H9 (cell line): ENCODE data around the gene PLA2G2E. TPM values are rescaled to one million over a fixed set of nuclear protein-coding genes. Genes with fewer than 3 reads are reported as not detected.

Experiments
- DNase-seq: peaks from one replicate; pipeline ENCODE4 v3.0.0-alpha.2; 2017
- H2AFZ ChIP-seq: one replicate; pipeline ENCODE4 v1.6.1; 2013; ENCODE audit warnings: mild to moderate bottlenecking, low read length, control low read depth, moderate library complexity
- H2AK5ac ChIP-seq: 2 replicates; pipeline ENCODE4 v1.6.1; 2013; ENCODE audit warnings: low read length, control low read depth, mixed read lengths; ENCODE audit not compliant: insufficient read length
- H2BK120ac ChIP-seq: one replicate; pipeline ENCODE4 v1.6.1; 2013; ENCODE audit warnings: low read depth, mild to moderate bottlenecking, low read length, control low read depth, inconsistent platforms; ENCODE audit not compliant: poor library complexity, severe bottlenecking
- H2BK12ac ChIP-seq: 2 replicates; pipeline ENCODE4 v1.6.1; 2013; ENCODE audit warnings: low read length, control low read depth, mixed read lengths, low read depth; ENCODE audit not compliant: insufficient read length
- H2BK15ac ChIP-seq: 2 replicates; pipeline ENCODE4 v1.6.1; 2013; ENCODE audit warnings: low read depth, low read length, control low read depth
- H2BK20ac ChIP-seq: one replicate; pipeline ENCODE4 v1.6.1; 2013; ENCODE audit warnings: low read depth, mild to moderate bottlenecking, low read length, control low read depth, inconsistent platforms; ENCODE audit not compliant: poor library complexity, severe bottlenecking
- H2BK5ac ChIP-seq: 2 replicates; pipeline ENCODE4 v1.6.1; 2013; ENCODE audit warnings: low read length, control low read depth, mixed read lengths; ENCODE audit not compliant: insufficient read length
- H3K14ac ChIP-seq: 2 replicates; pipeline ENCODE4 v1.6.1; 2013; ENCODE audit warnings: low read length, control low read depth; ENCODE audit not compliant: insufficient read depth
- H3K18ac ChIP-seq: 2 replicates; pipeline ENCODE4 v1.6.1; 2013; ENCODE audit warnings: low read depth, mild to moderate bottlenecking, mixed read lengths, low read length, control low read depth; ENCODE audit not compliant: insufficient read length
- H3K23ac ChIP-seq: 2 replicates; pipeline ENCODE4 v1.6.1; 2013; ENCODE audit warnings: low read length, control low read depth, mixed read lengths, low read depth; ENCODE audit not compliant: insufficient read length
- H3K23me2 ChIP-seq: 2 replicates; pipeline ENCODE4 v1.6.1; 2013; ENCODE audit warnings: low read depth, mild to moderate bottlenecking, mixed read lengths, low read length, control low read depth; ENCODE audit not compliant: insufficient read length, poor library complexity, severe bottlenecking
- H3K27ac ChIP-seq: 2 replicates; pipeline ENCODE4 v1.5.1; 2013; ENCODE audit warnings: low read length, control low read depth, mixed read lengths, low read depth; ENCODE audit not compliant: insufficient read length
- H3K27me3 ChIP-seq: 2 replicates; pipeline ENCODE4 v1.6.1; 2013; ENCODE audit warnings: low read length, control low read depth, inconsistent platforms; ENCODE audit not compliant: insufficient read depth
- H3K4ac ChIP-seq: 2 replicates; pipeline ENCODE4 v1.6.1; 2013; ENCODE audit warnings: low read depth, mild to moderate bottlenecking, control low read depth, inconsistent platforms, low read length, moderate library complexity
- H3K4me1 ChIP-seq: 2 replicates; pipeline ENCODE4 v1.6.1; 2013; ENCODE audit warnings: low read length, control low read depth, inconsistent platforms; ENCODE audit not compliant: insufficient read depth
- H3K4me2 ChIP-seq: 2 replicates; pipeline ENCODE4 v1.6.1; 2013; ENCODE audit warnings: low read length, control low read depth, mixed read lengths; ENCODE audit not compliant: insufficient read length, insufficient read depth
- H3K56ac ChIP-seq: 2 replicates; pipeline ENCODE4 v1.6.1; 2013; ENCODE audit warnings: low read depth, mild to moderate bottlenecking, mixed read lengths, low read length, control low read depth; ENCODE audit not compliant: insufficient read length
- H3K79me1 ChIP-seq: 2 replicates; pipeline ENCODE4 v1.6.1; 2013; ENCODE audit warnings: low read depth, mild to moderate bottlenecking, moderate library complexity, low read length, control low read depth, inconsistent platforms; ENCODE audit not compliant: insufficient read depth, poor library complexity, severe bottlenecking
- H3K79me2 ChIP-seq: 2 replicates; pipeline ENCODE4 v1.6.1; 2013; ENCODE audit warnings: low read length, control low read depth, inconsistent platforms; ENCODE audit not compliant: insufficient read depth
- H3K9ac ChIP-seq: 2 replicates; pipeline ENCODE4 v1.6.1; 2013; ENCODE audit warnings: low read length, control low read depth, mixed read lengths; ENCODE audit not compliant: insufficient read length; ENCODE audit errors: extremely low read depth
- H3K9me3 ChIP-seq: one replicate; pipeline ENCODE4 v1.6.1; 2013; ENCODE audit warnings: low read depth, low read length, inconsistent platforms; ENCODE audit not compliant: control insufficient read depth
- H3T11ph ChIP-seq: one replicate; pipeline ENCODE4 v1.6.1; 2013; ENCODE audit warnings: mild to moderate bottlenecking, low read length, control low read depth, inconsistent platforms
- H4K20me1 ChIP-seq: one replicate; pipeline ENCODE4 v1.6.1; 2013; ENCODE audit not compliant: control insufficient read depth, insufficient read length, insufficient read depth
- H4K5ac ChIP-seq: 2 replicates; pipeline ENCODE4 v1.6.1; 2013; ENCODE audit warnings: low read depth, mild to moderate bottlenecking, mixed read lengths, low read length, control low read depth; ENCODE audit not compliant: insufficient read length
- H4K8ac ChIP-seq: replicated peaks from 2 replicates; pipeline ENCODE4 v1.6.1; 2013; ENCODE audit warnings: low read length, control low read depth, mixed read lengths, low read depth; ENCODE audit not compliant: insufficient read length
- H4K91ac ChIP-seq: 2 replicates; pipeline ENCODE4 v1.6.1; 2013; ENCODE audit warnings: low read depth, mild to moderate bottlenecking, moderate library complexity, mixed read lengths, low read length, control low read depth; ENCODE audit not compliant: insufficient read length
- H3K27ac Mint-ChIP-seq, 3 experiments: 2 replicates in 2 of 3; 3 replicates in 1 of 3; pipeline ENCODE4 v1.8.0; 2020 to 2021; ENCODE audit warnings: mixed read lengths in 3 of 3, mild to moderate bottlenecking in 1 of 3, moderate library complexity in 1 of 3
- H3K27me3 Mint-ChIP-seq: 2 replicates; pipeline ENCODE4 v1.8.0; 2021; ENCODE audit warnings: low read depth, mild to moderate bottlenecking, moderate library complexity, mixed read lengths
- H3K36me3 Mint-ChIP-seq, 3 experiments: 2 replicates in 2 of 3; 3 replicates in 1 of 3; pipeline ENCODE4 v1.8.0; 2020 to 2021; ENCODE audit warnings: low read depth in 3 of 3, mixed read lengths in 3 of 3; ENCODE audit not compliant: insufficient read depth in 1 of 3
- H3K4me1 Mint-ChIP-seq, 2 experiments: 2 replicates each; pipeline ENCODE4 v1.8.0; 2020; ENCODE audit warnings: mixed read lengths in 2 of 2
- H3K4me3 Mint-ChIP-seq, 2 experiments: 2 replicates in 1 of 2; 3 replicates in 1 of 2; pipeline ENCODE4 v1.8.0; 2020 to 2021; ENCODE audit warnings: mild to moderate bottlenecking in 2 of 2, mixed read lengths in 2 of 2, moderate library complexity in 1 of 2
- H3K9me3 Mint-ChIP-seq, 2 experiments: 2 replicates in 1 of 2; 3 replicates in 1 of 2; pipeline ENCODE4 v1.8.0; 2020; ENCODE audit warnings: mild to moderate bottlenecking in 2 of 2, mixed read lengths in 2 of 2, moderate library complexity in 1 of 2
- whole genome bisulfite sequencing: extraction: QIAGEN DNeasy Blood & Tissue Kit; methylation state at CpG from one replicate; pipeline ENCODE4 v1.1.7; 2013; ENCODE audit warnings: missing lambda C conversion rate, low lambda C conversion rate, mixed read lengths; ENCODE audit not compliant: insufficient read length; ENCODE audit errors: extremely low coverage; 5-methylcytosine and 5-hydroxymethylcytosine counted together
- long read RNA-seq: library from polyadenylated mRNA; unstranded; transcript quantifications from one replicate; pipeline ENCODE4 v2.0.0, GENCODE V29; 2020
- total RNA-seq: library from RNA; stranded (reverse); gene quantifications from 2 replicates; pipeline ENCODE4 v1.2.1, GENCODE V29; 2021
- TF ChIP-seq, protein P1 (sequence below): fragments of 200-600 bp; sonication (generic); conservative IDR thresholded peaks from 3 replicates; pipeline ENCODE4 v1.8.0; 2021; ENCODE audit warnings: antibody characterized with exemption, mild to moderate bottlenecking

The PLA2G2E gene
- not detected in 2 replicates for total RNA-seq
- long read RNA-seq, result 0 reads

GRCh38 chr1:19923137-19923952 is at the start of gene PLA2G2E:
TSS of gene PLA2G2E (minus strand) at chr1:19923617. CDS start at chr1:19923559, 58 bp downstream.
- no CpG with 5 or more reads among the region's 14 CpGs for WGBS
- Histone ChIP-seq H4K5ac (no peak within 1 kb of the TSS), H2AK5ac (no peak within 1 kb of the TSS), H3K23me2 (no peaks in the 10 kb centered on the region), H2BK15ac (no peak within 1 kb of the TSS), H2BK12ac (no peak within 1 kb of the TSS), H3K56ac (no peak within 1 kb of the TSS), H4K91ac (no peak within 1 kb of the TSS), H2BK20ac (no peak within 1 kb of the TSS), H3T11ph (no peak within 1 kb of the TSS), H2AFZ (no peak within 1 kb of the TSS), H2BK5ac (no peak within 1 kb of the TSS), H3K18ac (no peak within 1 kb of the TSS), H3K79me2 (no peaks in the 10 kb centered on the region), H3K14ac (no peak within 1 kb of the TSS), H3K4me2 (no peak within 1 kb of the TSS), H3K79me1 (no peaks in the 10 kb centered on the region), H4K20me1 (no peaks in the 10 kb centered on the region), H3K27ac (no peak within 1 kb of the TSS), H4K8ac (no peak within 1 kb of the TSS), H3K23ac (no peak within 1 kb of the TSS), H3K4ac (no peak within 1 kb of the TSS), H3K9ac (no peak within 1 kb of the TSS), H3K27me3 (no peaks in the 10 kb centered on the region), H3K9me3 (no peaks in the 10 kb centered on the region), H3K4me1 (no peaks in the 10 kb centered on the region), H2BK120ac (no peak within 1 kb of the TSS)
- peaks cover 0 to 2% (median 0%) of the 10 kb centered on the region in 3 experiments; a peak in 1 of 7 replicates for H3K36me3 Mint-ChIP-seq
- peak within 1 kb of the TSS in 1 of 3 experiments; percentile 13; a peak in 1 of 7 replicates for H3K27ac Mint-ChIP-seq
- H3K4me1 Mint-ChIP-seq, result peaks cover 5 to 14% of the 10 kb centered on the region in 2 experiments
- peaks cover 2% of the 10 kb centered on the region for H3K27me3 Mint-ChIP-seq
- no peaks in the 10 kb centered on the region for H3K9me3 Mint-ChIP-seq
- TF ChIP-seq, protein P1, sequence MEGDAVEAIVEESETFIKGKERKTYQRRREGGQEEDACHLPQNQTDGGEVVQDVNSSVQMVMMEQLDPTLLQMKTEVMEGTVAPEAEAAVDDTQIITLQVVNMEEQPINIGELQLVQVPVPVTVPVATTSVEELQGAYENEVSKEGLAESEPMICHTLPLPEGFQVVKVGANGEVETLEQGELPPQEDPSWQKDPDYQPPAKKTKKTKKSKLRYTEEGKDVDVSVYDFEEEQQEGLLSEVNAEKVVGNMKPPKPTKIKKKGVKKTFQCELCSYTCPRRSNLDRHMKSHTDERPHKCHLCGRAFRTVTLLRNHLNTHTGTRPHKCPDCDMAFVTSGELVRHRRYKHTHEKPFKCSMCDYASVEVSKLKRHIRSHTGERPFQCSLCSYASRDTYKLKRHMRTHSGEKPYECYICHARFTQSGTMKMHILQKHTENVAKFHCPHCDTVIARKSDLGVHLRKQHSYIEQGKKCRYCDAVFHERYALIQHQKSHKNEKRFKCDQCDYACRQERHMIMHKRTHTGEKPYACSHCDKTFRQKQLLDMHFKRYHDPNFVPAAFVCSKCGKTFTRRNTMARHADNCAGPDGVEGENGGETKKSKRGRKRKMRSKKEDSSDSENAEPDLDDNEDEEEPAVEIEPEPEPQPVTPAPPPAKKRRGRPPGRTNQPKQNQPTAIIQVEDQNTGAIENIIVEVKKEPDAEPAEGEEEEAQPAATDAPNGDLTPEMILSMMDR, result no peak
- H3K4me3 Mint-ChIP-seq, result no peak within 1 kb of the TSS
- DNase-seq, result no peak
